Measurements from ENCODE around the gene RPA1. TPM values are rescaled to one million over a fixed set of nuclear protein-coding genes. Genes with fewer than 3 reads are reported as not detected.

RPA1 gene
- total RNA-seq, 1 experiment from 2014 or later, result 158 TPM

DNA sequence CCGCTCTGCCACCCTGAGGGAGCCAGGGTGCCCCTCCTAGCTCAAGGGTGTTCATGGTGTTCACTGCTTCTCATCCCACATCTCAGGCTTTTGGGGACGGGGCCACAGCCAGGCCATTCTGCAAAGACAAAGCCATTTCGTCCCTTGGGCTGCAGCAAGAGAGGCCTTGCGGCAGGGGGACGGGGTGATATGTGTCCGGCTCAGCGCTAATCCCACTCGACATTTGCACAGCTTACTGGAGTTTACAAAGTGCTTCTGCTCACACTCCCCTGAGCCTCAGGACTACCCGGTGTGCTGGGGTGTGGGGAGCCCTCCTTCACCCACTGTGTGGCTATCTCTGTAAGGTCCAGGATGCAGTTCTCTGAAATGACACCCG lies 111.0 kb downstream of the RPA1 start (continued):
- TF ChIP-seq, protein P1, sequence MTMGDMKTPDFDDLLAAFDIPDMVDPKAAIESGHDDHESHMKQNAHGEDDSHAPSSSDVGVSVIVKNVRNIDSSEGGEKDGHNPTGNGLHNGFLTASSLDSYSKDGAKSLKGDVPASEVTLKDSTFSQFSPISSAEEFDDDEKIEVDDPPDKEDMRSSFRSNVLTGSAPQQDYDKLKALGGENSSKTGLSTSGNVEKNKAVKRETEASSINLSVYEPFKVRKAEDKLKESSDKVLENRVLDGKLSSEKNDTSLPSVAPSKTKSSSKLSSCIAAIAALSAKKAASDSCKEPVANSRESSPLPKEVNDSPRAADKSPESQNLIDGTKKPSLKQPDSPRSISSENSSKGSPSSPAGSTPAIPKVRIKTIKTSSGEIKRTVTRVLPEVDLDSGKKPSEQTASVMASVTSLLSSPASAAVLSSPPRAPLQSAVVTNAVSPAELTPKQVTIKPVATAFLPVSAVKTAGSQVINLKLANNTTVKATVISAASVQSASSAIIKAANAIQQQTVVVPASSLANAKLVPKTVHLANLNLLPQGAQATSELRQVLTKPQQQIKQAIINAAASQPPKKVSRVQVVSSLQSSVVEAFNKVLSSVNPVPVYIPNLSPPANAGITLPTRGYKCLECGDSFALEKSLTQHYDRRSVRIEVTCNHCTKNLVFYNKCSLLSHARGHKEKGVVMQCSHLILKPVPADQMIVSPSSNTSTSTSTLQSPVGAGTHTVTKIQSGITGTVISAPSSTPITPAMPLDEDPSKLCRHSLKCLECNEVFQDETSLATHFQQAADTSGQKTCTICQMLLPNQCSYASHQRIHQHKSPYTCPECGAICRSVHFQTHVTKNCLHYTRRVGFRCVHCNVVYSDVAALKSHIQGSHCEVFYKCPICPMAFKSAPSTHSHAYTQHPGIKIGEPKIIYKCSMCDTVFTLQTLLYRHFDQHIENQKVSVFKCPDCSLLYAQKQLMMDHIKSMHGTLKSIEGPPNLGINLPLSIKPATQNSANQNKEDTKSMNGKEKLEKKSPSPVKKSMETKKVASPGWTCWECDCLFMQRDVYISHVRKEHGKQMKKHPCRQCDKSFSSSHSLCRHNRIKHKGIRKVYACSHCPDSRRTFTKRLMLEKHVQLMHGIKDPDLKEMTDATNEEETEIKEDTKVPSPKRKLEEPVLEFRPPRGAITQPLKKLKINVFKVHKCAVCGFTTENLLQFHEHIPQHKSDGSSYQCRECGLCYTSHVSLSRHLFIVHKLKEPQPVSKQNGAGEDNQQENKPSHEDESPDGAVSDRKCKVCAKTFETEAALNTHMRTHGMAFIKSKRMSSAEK (CRISPR knock-in tag; IDR thresholded peaks at IDR 0.05; ENCODE audit: borderline replicate concordance), result no peak
- TF ChIP-seq TCF7 (CRISPR knock-in tag; IDR thresholded peaks at IDR 0.05; ENCODE audit: low read depth), result no peak
- TF ChIP-seq SMAD3 (CRISPR knock-in tag; IDR thresholded peaks at IDR 0.05; ENCODE audit: borderline replicate concordance), result no peak
- no peak for TF ChIP-seq FOXJ3 (CRISPR knock-in tag; IDR thresholded peaks at IDR 0.05; ENCODE audit: borderline replicate concordance)
- TF ChIP-seq, protein P2, sequence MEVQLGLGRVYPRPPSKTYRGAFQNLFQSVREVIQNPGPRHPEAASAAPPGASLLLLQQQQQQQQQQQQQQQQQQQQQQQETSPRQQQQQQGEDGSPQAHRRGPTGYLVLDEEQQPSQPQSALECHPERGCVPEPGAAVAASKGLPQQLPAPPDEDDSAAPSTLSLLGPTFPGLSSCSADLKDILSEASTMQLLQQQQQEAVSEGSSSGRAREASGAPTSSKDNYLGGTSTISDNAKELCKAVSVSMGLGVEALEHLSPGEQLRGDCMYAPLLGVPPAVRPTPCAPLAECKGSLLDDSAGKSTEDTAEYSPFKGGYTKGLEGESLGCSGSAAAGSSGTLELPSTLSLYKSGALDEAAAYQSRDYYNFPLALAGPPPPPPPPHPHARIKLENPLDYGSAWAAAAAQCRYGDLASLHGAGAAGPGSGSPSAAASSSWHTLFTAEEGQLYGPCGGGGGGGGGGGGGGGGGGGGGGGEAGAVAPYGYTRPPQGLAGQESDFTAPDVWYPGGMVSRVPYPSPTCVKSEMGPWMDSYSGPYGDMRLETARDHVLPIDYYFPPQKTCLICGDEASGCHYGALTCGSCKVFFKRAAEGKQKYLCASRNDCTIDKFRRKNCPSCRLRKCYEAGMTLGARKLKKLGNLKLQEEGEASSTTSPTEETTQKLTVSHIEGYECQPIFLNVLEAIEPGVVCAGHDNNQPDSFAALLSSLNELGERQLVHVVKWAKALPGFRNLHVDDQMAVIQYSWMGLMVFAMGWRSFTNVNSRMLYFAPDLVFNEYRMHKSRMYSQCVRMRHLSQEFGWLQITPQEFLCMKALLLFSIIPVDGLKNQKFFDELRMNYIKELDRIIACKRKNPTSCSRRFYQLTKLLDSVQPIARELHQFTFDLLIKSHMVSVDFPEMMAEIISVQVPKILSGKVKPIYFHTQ (CRISPR knock-in tag; IDR thresholded peaks at IDR 0.05), result no peak
- no peak for TF ChIP-seq TP53 (CRISPR knock-in tag; IDR thresholded peaks at IDR 0.05)
- TF ChIP-seq NFYB (CRISPR knock-in tag; conservative IDR thresholded peaks at IDR 0.05; ENCODE audit: low read depth), result no peak
- no peak for TF ChIP-seq ZNF671 (CRISPR knock-in tag; IDR thresholded peaks at IDR 0.05)

DNA sequence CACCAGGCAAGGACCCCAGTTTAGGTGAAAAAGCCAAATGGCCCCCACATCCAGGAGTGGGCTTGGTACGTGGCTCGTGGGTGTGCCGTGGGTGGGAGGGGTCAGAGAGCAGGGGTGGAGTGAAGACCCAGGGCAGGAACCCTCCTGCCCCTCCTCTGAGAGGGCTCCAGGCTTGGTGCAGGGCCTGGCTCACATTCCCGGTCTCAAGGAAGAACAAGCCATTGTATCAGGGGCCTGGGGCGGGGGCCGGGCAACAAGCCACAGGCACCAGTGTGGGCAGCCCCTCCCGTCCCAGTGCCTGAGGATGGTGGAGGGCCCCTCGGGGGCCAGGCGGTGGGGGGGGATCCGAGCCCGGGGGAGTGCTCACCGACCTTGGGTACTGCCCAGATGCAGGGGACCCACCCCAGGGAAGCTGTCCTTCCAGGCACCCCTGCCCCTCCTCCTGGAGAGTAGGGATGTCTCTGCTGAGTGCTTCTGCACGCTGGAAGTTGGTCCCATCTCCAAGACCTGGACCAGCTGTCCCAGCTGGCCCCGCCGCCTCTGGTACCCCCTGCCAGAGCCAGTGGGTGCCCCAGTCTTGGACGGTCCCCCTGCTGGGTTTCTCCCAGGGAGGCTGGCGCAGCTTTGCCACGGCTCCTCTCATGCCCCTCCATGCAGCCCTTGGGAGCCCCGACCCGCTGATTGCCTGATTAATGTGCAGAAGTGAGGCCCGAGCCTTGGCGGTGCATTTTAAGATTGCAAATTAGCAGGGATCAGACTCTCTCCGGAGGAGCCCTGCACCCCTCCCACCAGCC lies 111.7 kb downstream of the RPA1 start:
- Mint-ChIP-seq H3K27ac (no peak overlapping the region), H3K4me1 (no peaks in the 10 kb centered on the region), H3K4me3 (no peak overlapping the region), H3K27me3 (ENCODE audit: low read depth) (no peaks in the 10 kb centered on the region), H3K9me3 (no peaks in the 10 kb centered on the region), H3K36me3 (no peaks in the 10 kb centered on the region)
- ATAC-seq (no peak), DNase-seq (ENCODE audit: low spot score) (no peak)
- POLR2A ChIA-PET, result no interaction called here
- CTCF ChIA-PET, result no interaction called here
- TF ChIP-seq RORB (CRISPR knock-in tag; IDR thresholded peaks at IDR 0.05) (no peak), GTF2I (CRISPR knock-in tag; conservative IDR thresholded peaks at IDR 0.05) (no peak), HMGXB4 (CRISPR knock-in tag; IDR thresholded peaks at IDR 0.05) (no peak), PRRX2 (CRISPR knock-in tag; IDR thresholded peaks at IDR 0.05) (no peak), MXD4 (CRISPR knock-in tag; IDR thresholded peaks at IDR 0.05; ENCODE audit: borderline replicate concordance) (no peak), KAT7 (CRISPR knock-in tag; IDR thresholded peaks at IDR 0.05; ENCODE audit: borderline replicate concordance) (no peak), FOXJ3 (CRISPR knock-in tag; IDR thresholded peaks at IDR 0.05; ENCODE audit: borderline replicate concordance) (no peak), FOXK1 (CRISPR knock-in tag; IDR thresholded peaks at IDR 0.05) (no peak), ZNF219 (CRISPR knock-in tag; IDR thresholded peaks at IDR 0.05; ENCODE audit: borderline replicate concordance) (no peak), SOX15 (CRISPR knock-in tag; IDR thresholded peaks at IDR 0.05) (no peak)
- TF ChIP-seq, protein P2 (CRISPR knock-in tag; IDR thresholded peaks at IDR 0.05), result no peak
- TF ChIP-seq, protein P3, sequence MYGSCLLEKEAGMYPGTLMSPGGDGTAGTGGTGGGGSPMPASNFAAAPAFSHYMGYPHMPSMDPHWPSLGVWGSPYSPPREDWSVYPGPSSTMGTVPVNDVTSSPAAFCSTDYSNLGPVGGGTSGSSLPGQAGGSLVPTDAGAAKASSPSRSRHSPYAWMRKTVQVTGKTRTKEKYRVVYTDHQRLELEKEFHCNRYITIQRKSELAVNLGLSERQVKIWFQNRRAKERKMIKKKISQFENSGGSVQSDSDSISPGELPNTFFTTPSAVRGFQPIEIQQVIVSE (CRISPR knock-in tag; IDR thresholded peaks at IDR 0.05; ENCODE audit: borderline replicate concordance), result no peak
- TF ChIP-seq, protein P4, sequence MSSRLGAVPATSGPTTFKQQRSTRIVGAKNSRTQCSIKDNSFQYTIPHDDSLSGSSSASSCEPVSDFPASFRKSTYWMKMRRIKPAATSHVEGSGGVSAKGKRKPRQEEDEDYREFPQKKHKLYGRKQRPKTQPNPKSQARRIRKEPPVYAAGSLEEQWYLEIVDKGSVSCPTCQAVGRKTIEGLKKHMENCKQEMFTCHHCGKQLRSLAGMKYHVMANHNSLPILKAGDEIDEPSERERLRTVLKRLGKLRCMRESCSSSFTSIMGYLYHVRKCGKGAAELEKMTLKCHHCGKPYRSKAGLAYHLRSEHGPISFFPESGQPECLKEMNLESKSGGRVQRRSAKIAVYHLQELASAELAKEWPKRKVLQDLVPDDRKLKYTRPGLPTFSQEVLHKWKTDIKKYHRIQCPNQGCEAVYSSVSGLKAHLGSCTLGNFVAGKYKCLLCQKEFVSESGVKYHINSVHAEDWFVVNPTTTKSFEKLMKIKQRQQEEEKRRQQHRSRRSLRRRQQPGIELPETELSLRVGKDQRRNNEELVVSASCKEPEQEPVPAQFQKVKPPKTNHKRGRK (CRISPR knock-in tag; IDR thresholded peaks at IDR 0.05; ENCODE audit: borderline replicate concordance), result no peak

Measured in WTC11 (cell line).